ENCODE measurements around the gene KMT5B.

The KMT5B gene

DNA sequence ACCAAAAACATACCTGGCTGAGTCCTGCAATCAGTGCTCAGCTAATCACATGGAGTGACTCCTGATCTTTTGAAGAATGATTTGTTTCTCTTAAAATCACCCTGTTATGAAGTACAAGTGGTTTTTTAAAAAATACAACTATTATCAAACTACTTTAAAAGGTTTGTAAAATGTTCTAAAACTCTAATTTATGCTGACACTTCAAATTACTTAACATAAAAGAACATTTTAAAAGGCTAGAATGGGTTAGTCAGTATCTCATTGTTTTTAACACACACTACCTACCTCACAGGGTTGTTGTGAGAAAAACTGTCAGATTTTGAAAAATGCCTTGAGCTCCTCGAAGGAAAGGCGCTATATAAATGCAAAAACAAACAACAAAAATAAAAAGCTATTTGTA, 33.2 kb downstream of the KMT5B start:
- no peak for DNase-seq

GRCh38 chr11:68177877-68178276, 35.2 kb downstream of the KMT5B start:
- no peak for DNase-seq

DNA sequence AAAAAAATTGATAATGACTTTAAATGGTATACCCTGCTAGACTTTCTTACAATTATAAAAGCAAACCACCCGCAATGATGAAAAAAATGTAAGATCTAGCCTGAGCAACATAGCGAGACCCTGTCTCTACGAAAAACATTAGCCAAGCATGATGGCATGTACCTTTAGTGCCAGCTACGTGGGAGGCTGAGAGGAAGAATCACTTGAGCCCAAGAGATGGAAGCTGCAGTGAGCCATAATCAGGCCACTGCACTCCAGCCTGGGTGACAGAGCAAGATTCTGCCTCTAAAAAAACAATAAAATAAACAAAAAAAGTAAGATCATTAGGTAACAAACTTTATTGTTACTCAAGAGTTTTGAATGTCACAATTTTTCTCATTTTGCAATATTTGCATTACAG, 39.2 kb downstream of the KMT5B start:
- no peak for DNase-seq

DNA sequence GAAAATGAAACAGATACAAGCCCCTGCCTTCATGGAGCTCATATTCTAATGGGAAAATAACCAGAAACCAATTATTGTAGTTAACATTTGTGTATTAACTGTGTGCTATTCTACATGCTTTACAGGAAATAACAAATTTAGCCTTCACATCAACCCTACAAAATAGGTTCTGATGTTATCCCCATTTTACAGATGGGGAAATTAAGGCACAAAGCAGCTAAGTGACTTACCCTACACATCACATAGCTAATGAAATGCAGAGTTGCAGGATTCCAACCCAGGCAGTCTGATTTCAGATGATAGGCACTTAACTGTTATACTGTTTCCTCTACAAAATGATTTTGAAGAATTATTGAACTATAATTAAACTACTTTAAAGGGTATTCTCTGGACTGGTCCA, 43.7 kb downstream of the KMT5B start:
- DNase-seq: no peak

DNA sequence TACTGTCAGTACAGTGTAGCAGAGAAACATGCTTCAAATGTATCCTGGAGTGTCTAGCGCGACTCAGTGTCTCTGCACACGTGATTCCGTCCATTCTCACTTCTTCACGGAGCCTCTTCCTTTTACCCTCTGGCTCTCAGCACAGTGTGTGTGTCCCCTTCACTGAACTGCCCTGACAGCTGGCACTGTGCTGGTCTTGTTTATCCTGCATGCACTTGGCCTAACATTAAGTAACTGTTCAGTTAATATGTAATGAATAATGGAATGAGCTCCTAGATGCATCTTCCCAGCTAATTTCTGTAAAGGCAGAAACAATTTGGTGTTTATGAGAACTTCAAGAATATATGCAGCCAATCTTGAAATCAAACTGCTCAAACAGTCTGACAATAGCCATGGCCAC, 44.4 kb downstream of the KMT5B start:
- no peak for DNase-seq

DNA sequence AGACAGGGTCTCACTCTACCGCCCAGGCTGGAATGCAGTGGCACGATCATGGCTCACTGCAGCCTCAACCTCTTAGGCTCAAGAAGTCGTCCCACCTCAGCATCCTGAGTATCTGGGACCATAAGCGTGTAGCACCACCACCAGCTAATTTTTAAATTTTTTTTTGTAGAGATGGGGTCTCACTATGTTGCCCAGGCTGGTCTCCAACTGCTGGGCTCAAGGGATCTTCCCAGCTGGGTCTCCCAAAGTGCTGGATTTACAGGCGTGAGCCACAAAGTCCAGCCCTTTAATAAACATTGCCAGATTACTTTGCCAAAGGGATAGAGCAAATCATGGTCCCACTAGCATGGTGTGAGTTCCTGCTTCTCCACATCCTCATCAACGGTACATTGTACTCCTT, 45.6 kb downstream of the KMT5B start:
- no peak for DNase-seq

GRCh38 chr11:68166969-68167368, 46.1 kb downstream of the KMT5B start:
- DNase-seq: no peak

DNA sequence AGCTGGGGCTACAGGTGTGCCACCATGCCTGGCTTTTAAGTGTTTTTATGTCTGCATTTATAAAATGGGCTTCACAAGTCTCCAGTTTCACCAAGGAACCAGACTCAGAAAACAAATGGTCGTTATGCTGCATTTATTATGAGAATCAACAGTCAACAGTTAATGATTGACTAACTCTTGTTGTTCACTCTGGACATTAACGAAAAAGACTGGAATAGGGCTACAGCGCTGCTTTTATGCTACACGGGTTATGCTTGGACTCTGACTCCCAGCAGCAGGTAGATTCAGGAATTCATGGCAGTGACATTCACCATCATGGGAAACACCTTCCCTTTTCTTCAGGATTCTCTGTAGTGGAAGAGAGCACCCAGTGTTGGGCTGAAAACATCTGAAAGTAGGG, 47.5 kb downstream of the KMT5B start:
- DNase-seq: no peak

DNA sequence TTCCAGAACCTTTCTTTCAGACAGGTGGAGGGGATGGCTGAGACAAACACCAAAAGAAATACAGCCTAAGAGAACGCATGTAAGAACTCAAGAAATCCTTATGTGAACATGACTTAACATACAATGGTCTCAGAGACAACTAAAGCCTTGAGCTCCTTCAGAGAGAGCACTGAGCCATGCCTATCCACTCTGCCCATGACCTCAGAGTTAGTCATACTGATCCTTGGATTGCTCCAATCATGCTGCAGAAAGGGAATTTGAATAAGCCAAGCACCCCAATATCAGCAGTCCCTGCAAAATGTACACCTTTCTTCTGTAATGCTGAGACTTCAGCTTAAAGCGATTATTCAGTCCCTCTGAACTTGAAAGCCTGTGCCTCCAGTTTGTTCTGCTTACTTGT, 48.7 kb downstream of the KMT5B start:
- DNase-seq: no peak

GRCh38 chr11:68163691-68164090, 49.4 kb downstream of the KMT5B start:
- DNase-seq: no peak

- DNase-seq: no peak
Measured at GRCh38 chr11:68160100-68160695, 52.9 kb downstream of the KMT5B start.

- no peak for DNase-seq
Measured at GRCh38 chr11:68159665-68160064, 53.4 kb downstream of the KMT5B start.

DNA sequence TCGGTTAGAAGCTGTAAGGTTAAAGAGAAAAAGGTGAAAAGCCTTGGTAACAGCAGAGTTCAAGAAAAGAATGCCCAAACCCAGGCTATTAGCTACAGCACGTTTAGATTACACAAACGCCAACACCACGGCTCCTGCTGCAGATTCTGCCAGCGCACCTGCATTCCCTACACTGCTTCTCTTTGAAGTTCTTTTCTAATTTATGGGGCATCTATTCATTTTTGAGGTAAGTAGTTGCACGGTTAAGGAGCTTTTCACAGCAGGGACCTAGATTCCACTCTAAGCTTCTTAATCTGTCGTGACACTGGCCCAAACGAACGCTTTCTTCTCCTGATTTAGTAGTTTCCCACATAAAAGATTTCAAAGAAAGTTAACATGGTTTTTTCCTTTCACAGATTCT, 53.9 kb downstream of the KMT5B start:
- no peak for DNase-seq

DNA sequence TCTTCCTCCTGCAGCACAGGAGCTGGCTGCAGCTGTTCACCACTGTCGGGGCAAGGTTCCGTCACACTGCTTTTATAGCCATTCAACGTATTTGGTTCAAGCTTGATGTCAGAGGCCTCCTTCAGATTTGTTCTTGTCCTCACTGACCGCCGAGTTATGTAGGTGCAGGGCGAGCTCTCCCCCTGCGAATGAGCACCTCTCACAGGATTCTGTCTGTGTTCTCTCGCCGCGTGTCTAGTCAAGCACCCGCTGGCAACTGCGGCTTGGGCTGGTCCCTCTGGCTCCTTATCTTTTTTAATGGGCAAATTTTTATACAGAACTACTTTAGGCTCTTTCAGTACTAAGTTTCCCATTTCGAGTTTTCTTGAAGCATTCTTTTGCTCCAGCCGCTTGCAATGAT, 54.5 kb downstream of the KMT5B start:
- DNase-seq: no peak

GRCh38 chr11:68153742-68154141, 59.4 kb downstream of the KMT5B start:
- DNase-seq: no peak

DNA sequence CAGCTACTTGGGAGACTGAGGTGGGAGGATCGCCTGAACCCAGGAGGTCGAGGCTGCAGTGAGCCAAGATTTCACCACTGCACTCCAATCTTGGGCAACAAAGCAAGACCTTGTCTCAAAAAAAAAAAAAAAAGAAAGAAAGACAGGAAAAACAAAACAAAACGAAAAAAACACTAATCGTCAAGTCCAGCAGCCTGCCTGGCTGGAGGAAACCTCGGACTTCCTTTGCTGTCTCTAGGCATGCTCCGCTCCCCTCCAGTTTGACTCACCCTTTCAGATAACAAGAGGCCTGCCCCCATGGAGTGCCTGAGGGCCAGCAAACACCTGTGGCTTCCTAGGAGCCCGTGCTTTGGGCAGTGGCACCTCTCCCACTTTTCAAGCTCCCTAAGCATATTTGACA, 63.1 kb downstream of the KMT5B start:
- DNase-seq: no peak

DNA sequence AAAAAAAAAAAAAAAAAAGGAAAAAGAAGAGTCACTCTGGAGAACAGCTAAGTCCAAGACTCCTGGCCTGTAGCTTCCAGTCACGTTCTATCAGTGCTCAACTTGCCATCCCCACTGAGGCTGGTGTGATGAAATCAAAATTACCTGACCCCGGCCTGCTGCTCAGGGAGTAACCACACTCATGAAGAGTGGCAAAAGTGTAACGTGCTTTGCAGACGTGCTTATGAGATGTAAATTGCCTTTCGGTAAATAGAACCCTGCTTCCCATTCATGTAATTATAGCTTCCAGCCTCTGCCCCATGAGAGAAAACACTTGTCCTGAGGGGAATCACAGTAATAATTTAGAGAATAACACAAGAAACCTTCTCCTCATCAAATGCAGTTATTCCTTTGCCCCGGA, 63.7 kb downstream of the KMT5B start:
- no peak for DNase-seq

DNA sequence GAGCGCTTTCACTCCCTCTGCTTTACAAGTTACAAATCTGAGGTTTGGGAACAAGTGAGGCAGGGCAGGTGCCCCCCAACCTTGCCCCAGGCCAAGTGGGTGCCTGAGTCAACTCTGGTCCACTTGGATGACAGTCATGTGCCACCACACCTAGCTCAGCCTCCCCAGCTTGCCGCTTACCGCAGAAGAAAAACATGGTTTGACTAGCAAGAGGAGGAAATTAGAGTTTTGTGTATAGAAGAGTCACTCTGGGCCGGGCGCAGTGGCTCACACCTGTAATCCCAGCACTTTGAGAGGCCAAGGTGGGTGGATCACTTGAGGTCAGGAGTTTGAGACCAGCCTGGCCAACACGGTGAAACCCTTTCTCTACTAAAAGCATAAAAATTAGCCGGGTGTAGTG, 64.2 kb downstream of the KMT5B start:
- no peak for DNase-seq

DNA sequence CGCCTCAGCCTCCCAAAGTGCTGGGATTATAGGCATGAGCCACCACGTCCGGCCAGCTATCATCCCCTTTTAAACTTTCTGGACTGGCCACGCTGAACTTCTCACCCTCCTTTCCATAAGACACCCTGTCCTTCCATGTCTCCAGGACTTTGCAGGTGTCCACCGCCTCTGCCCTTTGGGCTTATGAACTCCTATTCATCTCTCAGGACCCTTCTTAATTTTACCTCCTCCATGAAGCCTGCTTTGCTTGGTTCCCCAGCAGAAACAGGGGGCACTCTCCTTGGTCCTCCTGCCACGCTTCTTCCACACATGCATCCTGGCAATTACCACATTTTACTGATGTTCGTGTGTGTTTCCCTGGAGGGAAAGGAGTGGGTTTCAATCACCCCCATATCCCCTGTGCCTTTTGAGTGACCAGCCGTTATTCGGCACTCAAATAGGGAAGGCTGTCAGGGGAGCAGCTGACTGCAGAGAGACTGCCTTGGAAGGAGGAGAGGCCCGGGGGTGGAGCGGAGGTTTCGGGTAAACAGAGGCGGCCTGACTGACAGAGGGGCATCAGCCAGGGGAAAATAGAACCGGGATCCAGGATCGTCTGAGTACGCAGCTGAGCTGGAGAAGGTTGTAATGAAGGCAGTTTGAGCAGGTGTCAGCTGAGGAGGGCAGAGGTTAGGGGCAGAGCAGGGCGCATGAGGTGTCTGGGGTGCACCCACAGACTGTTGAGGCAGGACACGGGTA, 64.9 kb downstream of the KMT5B start:
- no peak for DNase-seq

- DNase-seq: no peak
Measured at GRCh38 chr11:68146704-68147474, 66.2 kb downstream of the KMT5B start.

DNA sequence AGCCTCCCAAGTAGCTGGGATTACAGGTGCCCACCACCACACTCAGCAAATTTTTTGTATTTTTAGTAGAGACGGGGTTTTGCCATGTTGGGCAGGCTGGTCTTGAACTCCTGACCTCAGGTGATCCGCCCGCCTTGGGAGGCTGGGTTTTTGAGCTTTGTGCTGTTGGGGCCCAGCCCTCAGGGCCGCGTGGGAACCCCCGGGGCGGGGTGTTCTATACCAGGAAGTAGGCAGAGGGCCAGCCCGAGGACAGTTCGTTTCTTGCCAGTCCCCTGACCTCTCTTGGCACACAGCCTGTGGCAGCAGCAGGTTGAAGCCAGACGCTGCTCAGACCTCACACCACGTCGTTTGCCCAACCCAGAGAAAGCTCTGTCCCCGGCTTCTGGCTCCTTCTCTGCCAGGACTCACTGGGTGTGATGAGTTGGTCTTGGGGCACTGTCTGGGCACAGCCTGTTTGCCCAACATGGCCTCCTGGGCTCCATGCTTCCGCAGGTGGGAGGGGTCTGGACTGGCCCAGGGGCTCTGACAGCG, 67.0 kb downstream of the KMT5B start:
- DNase-seq: peak; percentile 75 to 78

DNA sequence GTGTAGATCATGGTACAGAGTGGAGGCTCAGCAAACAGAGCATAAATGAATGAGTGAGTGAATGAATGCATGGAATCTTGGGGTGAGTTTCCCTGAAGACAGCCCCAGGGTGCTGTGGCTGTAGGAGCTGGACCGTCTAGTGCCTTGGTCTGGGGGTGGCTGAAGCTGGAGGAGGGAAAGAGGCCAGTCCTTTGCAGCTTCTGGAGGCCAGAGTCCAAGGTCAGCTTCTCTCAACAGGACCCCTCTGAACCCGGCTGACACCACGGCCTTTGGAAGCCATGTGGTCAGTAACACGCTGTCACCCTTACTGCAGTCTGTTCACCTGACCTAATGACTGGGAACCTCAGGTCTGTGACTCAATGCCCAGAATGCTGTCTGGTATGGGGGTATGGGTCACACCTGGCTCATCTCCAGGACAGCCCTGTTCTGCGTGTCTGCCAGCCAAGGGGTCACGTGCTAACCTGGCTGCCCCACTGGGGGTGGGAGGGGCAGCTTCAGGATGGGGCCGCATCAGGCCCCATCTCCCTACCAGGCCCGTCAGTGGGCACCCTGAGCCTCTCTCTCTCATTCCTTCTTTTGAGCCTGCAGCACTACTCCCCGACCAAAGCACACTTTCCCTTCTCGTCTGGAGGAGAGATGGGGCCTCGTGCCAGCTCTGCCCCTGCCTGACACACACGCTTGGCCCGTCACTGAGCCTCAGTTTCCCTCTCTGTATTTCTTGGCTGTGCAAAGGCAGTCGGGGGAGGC, 67.8 kb downstream of the KMT5B start:
- no peak for DNase-seq

- DNase-seq: no peak
Measured at GRCh38 chr11:68143310-68143689, 69.8 kb downstream of the KMT5B start.
